HepG2 (cell line): ENCODE data around the gene GLIS1. TPM values are rescaled to one million over a fixed set of nuclear protein-coding genes. Genes with fewer than 3 reads are reported as not detected.

Source experiments
- ATAC-seq: fragments of 200-7000 bp; cut with Tn5 transposase; 3 replicates; pipeline ENCODE4 v1.9.1; 2020; ENCODE audit warnings: mild to moderate bottlenecking, moderate library complexity
- BruUV-seq: library from RNA; stranded (reverse); fragments of 400-500 nt; replicated peaks from 2 replicates; lab custom pipeline; 2021; lab: Mats Ljungman, UMichigan
- CTCF ChIA-PET: fragments of 300-600 bp; formaldehyde crosslinking; extraction: SDS; loops from one replicate; lab custom pipeline; 2021; ENCODE audit warnings: low total read pairs, inconsistent platforms, low intra/inter-chr PET ratio; lab: Yijun Ruan, JAX
- POLR2A ChIA-PET: fragments of 350-600 bp; sonication (Branson Sonifier 250); formaldehyde crosslinking; loops from one replicate; lab custom pipeline; 2020; ENCODE audit warnings: antibody characterized with exemption, inconsistent platforms; lab: Yijun Ruan, JAX
- DNase-seq: peaks from one replicate; pipeline ENCODE4 v3.0.0-alpha.2; 2015; ENCODE audit warnings: low spot score
- FAIRE-seq: peaks from 3 replicates; lab custom pipeline; 2011; peaks lifted over from hg19 to GRCh38; lab: Jason Lieb, UNC
- H2AFZ ChIP-seq: one replicate; pipeline ENCODE4 v1.6.1; 2011; ENCODE audit warnings: low read length, inconsistent platforms
- H3K27ac ChIP-seq: fragments of 300-600 bp; 3 replicates; pipeline ENCODE4 v1.8.0; 2011; ENCODE audit warnings: mixed run types, mild to moderate bottlenecking, mixed read lengths, low read length, inconsistent platforms; ENCODE audit not compliant: insufficient read depth; ENCODE audit errors: extremely low read length
- H3K27me3 ChIP-seq, 2 experiments: fragments of 200-600 bp in 1 of 2; 2 replicates in 1 of 2; 3 replicates in 1 of 2; pipeline versions ENCODE4 v1.6.0 to v1.8.0; 2011; ENCODE audit warnings: low read length in 2 of 2, mild to moderate bottlenecking in 2 of 2, moderate library complexity in 2 of 2, inconsistent platforms in 1 of 2; ENCODE audit not compliant: insufficient read depth in 2 of 2, control insufficient read depth in 1 of 2
- H3K36me3 ChIP-seq, 2 experiments: fragments of 200-600 bp in 1 of 2; replicated peaks in 1 of 2; 2 replicates in 1 of 2; 3 replicates in 1 of 2; pipeline versions ENCODE4 v1.5.1 to v1.8.0; 2011; ENCODE audit warnings: low read length in 2 of 2, inconsistent platforms in 1 of 2; ENCODE audit not compliant: insufficient read depth in 2 of 2, control insufficient read depth in 1 of 2
- H3K4me1 ChIP-seq: 2 replicates; pipeline ENCODE4 v1.5.1; 2012; ENCODE audit warnings: low read length, inconsistent platforms; ENCODE audit not compliant: insufficient read depth
- H3K4me2 ChIP-seq: 2 replicates; pipeline ENCODE4 v1.6.0; 2011; ENCODE audit warnings: low read depth, low read length, inconsistent platforms
- H3K4me3 ChIP-seq, 3 experiments: fragments of 200-600 bp in 1 of 3; sonication (generic), shearing (Covaris generic) in 1 of 3; replicated peaks in 1 of 3; 2 replicates each; pipeline ENCODE4 v1.5.1; 2011 to 2016; ENCODE audit warnings: low read length in 3 of 3, inconsistent platforms in 2 of 3, low read depth in 2 of 3, mild to moderate bottlenecking in 2 of 3, control low read depth in 1 of 3, mixed read lengths in 1 of 3; ENCODE audit not compliant: insufficient read depth in 1 of 3
- H3K79me2 ChIP-seq: one replicate; pipeline ENCODE4 v1.6.1; 2011; ENCODE audit warnings: low read length, inconsistent platforms; ENCODE audit not compliant: insufficient read depth
- H3K9ac ChIP-seq: 2 replicates; pipeline ENCODE4 v1.6.0; 2011; ENCODE audit warnings: mild to moderate bottlenecking, low read depth, low read length, inconsistent platforms; ENCODE audit not compliant: insufficient read depth
- H3K9me3 ChIP-seq: 2 replicates; pipeline ENCODE4 v1.5.1; 2012; ENCODE audit warnings: mild to moderate bottlenecking, low read length
- H4K20me1 ChIP-seq: 2 replicates; pipeline ENCODE4 v1.6.0; 2011; ENCODE audit warnings: inconsistent platforms, mild to moderate bottlenecking, low read length, moderate library complexity; ENCODE audit not compliant: insufficient read depth
- CEBPG ChIP-seq: IDR thresholded peaks from 2 replicates; pipeline ENCODE4 v1.6.1; 2016
- EZH2 ChIP-seq: conservative IDR thresholded peaks from 2 replicates; pipeline ENCODE4 v1.6.1; 2012; ENCODE audit warnings: mild to moderate bottlenecking, low read depth, low read length, moderate library complexity
- GPN1 ChIP-seq: sonication (generic); formaldehyde crosslinking; IDR thresholded peaks from 2 replicates; pipeline ENCODE4 v1.5.1; 2020; ENCODE audit warnings: missing genetic modification reagents, borderline replicate concordance
- MEF2D ChIP-seq: sonication (generic); formaldehyde crosslinking; IDR thresholded peaks from 2 replicates; pipeline ENCODE4 v1.5.1; 2020; ENCODE audit warnings: mild to moderate bottlenecking, missing genetic modification reagents
- PRDM10 ChIP-seq: sonication (generic); formaldehyde crosslinking; IDR thresholded peaks from 2 replicates; pipeline ENCODE4 v1.4.0; 2020; ENCODE audit warnings: low read depth, missing genetic modification reagents
- SIN3A ChIP-seq: IDR thresholded peaks from 2 replicates; pipeline ENCODE4 v1.6.1; 2011; ENCODE audit warnings: low read depth, mild to moderate bottlenecking, control low read depth, low read length, borderline replicate concordance
- SKIL ChIP-seq: sonication (generic); formaldehyde crosslinking; IDR thresholded peaks from 2 replicates; pipeline ENCODE4 v1.8.0; 2022; ENCODE audit warnings: missing genetic modification reagents, mild to moderate bottlenecking, moderate library complexity, borderline replicate concordance
- SMAD3 ChIP-seq: sonication (generic); formaldehyde crosslinking; IDR thresholded peaks from 2 replicates; pipeline ENCODE4 v1.4.0; 2020; ENCODE audit warnings: missing genetic modification reagents
- SNAI1 ChIP-seq: sonication (generic); formaldehyde crosslinking; IDR thresholded peaks from 2 replicates; pipeline ENCODE4 v1.5.0; 2020; ENCODE audit warnings: mild to moderate bottlenecking, missing genetic modification reagents, borderline replicate concordance
- WIZ ChIP-seq: sonication (generic); formaldehyde crosslinking; IDR thresholded peaks from 2 replicates; pipeline ENCODE4 v1.5.1; 2020; ENCODE audit warnings: mild to moderate bottlenecking, missing genetic modification reagents
- ZNF235 ChIP-seq: sonication (generic); formaldehyde crosslinking; IDR thresholded peaks from 2 replicates; pipeline ENCODE4 v1.8.1; 2023; ENCODE audit warnings: mild to moderate bottlenecking, missing genetic modification reagents, borderline replicate concordance
- ZNF276 ChIP-seq: sonication (generic); formaldehyde crosslinking; IDR thresholded peaks from 2 replicates; pipeline ENCODE4 v1.4.0; 2020; ENCODE audit warnings: mild to moderate bottlenecking, low read depth, missing genetic modification reagents
- ZSCAN25 ChIP-seq: sonication (generic); formaldehyde crosslinking; IDR thresholded peaks from 2 replicates; pipeline ENCODE4 v1.8.0; 2022; ENCODE audit warnings: mild to moderate bottlenecking, missing genetic modification reagents
- WGBS: methylation state at CpG from one replicate; pipeline ENCODE4 v1.1.6; 2017; ENCODE audit warnings: low lambda C conversion rate; 5-methylcytosine and 5-hydroxymethylcytosine counted together
- in situ Hi-C: cut with HindIII; loops from 2 replicates; pipeline ENCODE4 v1.10.0; 2017; ENCODE audit warnings: low pct_unique_long_range_greater_than_20kb; ENCODE audit not compliant: extremely low pct_ligation_motif_present
- intact Hi-C: fragments of 100-400 bp; cut with micrococcal nuclease; formaldehyde crosslinking; loops from one replicate; pipeline ENCODE4 v1.10.0; 2022; ENCODE audit not compliant: unreplicated experiment
- polyA plus RNA-seq, 8 experiments: library from polyadenylated mRNA; depleted of rRNA in 3 of 8; stranded (reverse) in 7 of 8; unstranded in 1 of 8; fragments of >200 nt; fragmentation: Illumina TruSeq in 4 of 8; extraction: Trizol in 4 of 8; gene quantifications; 2 replicates each; pipeline versions ENCODE4 v1.2.1 to v1.2.3, GENCODE V29; 2011 to 2016; ENCODE audit warnings: low read depth in 4 of 8, missing spikeins in 1 of 8, mixed read lengths in 1 of 8; ENCODE audit not compliant: insufficient read depth in 1 of 8
- total RNA-seq, 5 experiments: library from RNA; depleted of rRNA; stranded (reverse); fragments of >200 nt; fragmentation: Illumina TruSeq; extraction: Trizol; gene quantifications; 2 replicates each; pipeline ENCODE4 v1.2.3, GENCODE V29; 2016; ENCODE audit warnings: low read depth in 1 of 5
- TF ChIP-seq, protein P1 (sequence below): sonication (generic); formaldehyde crosslinking; IDR thresholded peaks from 2 replicates; pipeline ENCODE4 v1.4.0; 2020; ENCODE audit warnings: mild to moderate bottlenecking, missing genetic modification reagents

The GLIS1 gene
- total and polyA plus RNA-seq, 2 of the 13 experiments (the other 11 are each of a cell fraction or from before 2014, with no cell fraction given): 0.03 TPM; not detected in 1

- no peaks in the 10 kb centered on the region for H4K20me1 ChIP-seq
- H3K9me3 ChIP-seq: no peaks in the 10 kb centered on the region
- DNase-seq: no peak
- POLR2A ChIA-PET: no interaction called here
- H3K79me2 ChIP-seq: no peaks in the 10 kb centered on the region
- FAIRE-seq: no peak
- intact Hi-C loops (no loop called here), in situ Hi-C loops (no loop called here)
- CTCF ChIA-PET: no interaction called here
- H3K27ac ChIP-seq: no peak overlapping the region
- no peaks in the 10 kb centered on the region for H3K36me3 ChIP-seq
- H3K9ac ChIP-seq: no peak overlapping the region
- no peak for ATAC-seq
- peaks cover 0 to 37% of the 10 kb centered on the region in 2 experiments; a peak in 4 of 5 replicates for H3K27me3 ChIP-seq
- no peaks in the 10 kb centered on the region for H3K4me1 ChIP-seq
- 25% methylated on average over 13 of the region's 17 CpGs for WGBS
- no peak overlapping the region for H3K4me2 ChIP-seq
- no peak overlapping the region for H2AFZ ChIP-seq
- no TSS peak for BruUV-seq
- H3K4me3 ChIP-seq: no peak overlapping the region
- TF ChIP-seq PRDM10 (CRISPR knock-in tag) (no peak), GPN1 (CRISPR knock-in tag) (no peak), ZNF276 (CRISPR knock-in tag) (no peak), MEF2D (CRISPR knock-in tag) (no peak), ZSCAN25 (CRISPR knock-in tag) (no peak), SMAD3 (CRISPR knock-in tag) (no peak), ZNF235 (CRISPR knock-in tag) (no peak), CEBPG (CRISPR knock-in tag) (no peak), SKIL (CRISPR knock-in tag) (no peak), SNAI1 (CRISPR knock-in tag) (no peak), EZH2 (no peak), WIZ (CRISPR knock-in tag) (no peak), SIN3A (no peak)
- TF ChIP-seq, protein P1, sequence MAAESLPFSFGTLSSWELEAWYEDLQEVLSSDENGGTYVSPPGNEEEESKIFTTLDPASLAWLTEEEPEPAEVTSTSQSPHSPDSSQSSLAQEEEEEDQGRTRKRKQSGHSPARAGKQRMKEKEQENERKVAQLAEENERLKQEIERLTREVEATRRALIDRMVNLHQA (CRISPR knock-in tag): no peak
Observed at GRCh38 chr1:53643041-53643880, 95.7 kb downstream of the GLIS1 start.
